Muscle of leg (tissue), 11 donors: ENCODE data around the gene BTNL9. TPM values are rescaled to one million over a fixed set of nuclear protein-coding genes. Genes with fewer than 3 reads are reported as not detected.
"Not testable (repeated sequence)": the region's sequence is repeated elsewhere in the genome, so short reads cannot be mapped to it uniquely, and the experiment has no call there.

Experiments
- DNase-seq: peaks from one replicate; pipeline ENCODE4 v3.0.0; 2013
- H3K27ac ChIP-seq: one replicate; pipeline ENCODE4 v1.5.1; 2013; ENCODE audit warnings: mild to moderate bottlenecking, low read length, control low read depth
- H3K27me3 ChIP-seq: one replicate; pipeline ENCODE4 v1.6.1; 2013; ENCODE audit warnings: low read length; ENCODE audit not compliant: control insufficient read depth, insufficient read depth
- H3K36me3 ChIP-seq: one replicate; pipeline ENCODE4 v1.6.1; 2013; ENCODE audit warnings: low read length; ENCODE audit not compliant: control insufficient read depth, insufficient read depth
- H3K4me1 ChIP-seq: one replicate; pipeline ENCODE4 v1.6.1; 2013; ENCODE audit warnings: low read length; ENCODE audit not compliant: control insufficient read depth, insufficient read depth
- H3K4me3 ChIP-seq: one replicate; pipeline ENCODE4 v1.5.1; 2013; ENCODE audit warnings: low read length, control low read depth
- H3K9me3 ChIP-seq: replicated peaks from 2 replicates; pipeline ENCODE4 v1.6.1; 2013; ENCODE audit warnings: low read depth, low read length; ENCODE audit not compliant: control insufficient read depth
- WGBS: methylation state at CpG from one replicate; pipeline ENCODE4 v1.1.5; 2013; ENCODE audit warnings: missing lambda C conversion rate; ENCODE audit not compliant: insufficient coverage; 5-methylcytosine and 5-hydroxymethylcytosine counted together
- polyA plus RNA-seq, 8 donors: library from polyadenylated mRNA; unstranded; fragments of 120-200 nt; gene quantifications; one replicate each; pipeline versions ENCODE4 v1.2.1 to v1.2.3, GENCODE V29; 2013; ENCODE audit warnings: inconsistent platforms in 1 of 8, low replicate concordance in 1 of 8; ENCODE audit not compliant: insufficient read length in 8 of 8, insufficient read depth in 1 of 8
- total RNA-seq: library from RNA; stranded (reverse); fragments of 120-200 nt; gene quantifications from one replicate; pipeline ENCODE4 v1.2.4, GENCODE V29; 2013

Gene BTNL9
- total and polyA plus RNA-seq, 9 donors: 5.3 to 23.6 (median 10.4) TPM

GRCh38 chr5:181084621-181085195, 44.6 kb downstream of the BTNL9 start:
- 59% methylated on average over 16 of the region's 18 CpGs for WGBS
- no peaks in the 10 kb centered on the region for H3K36me3 ChIP-seq
- H3K4me1 ChIP-seq: no peaks in the 10 kb centered on the region
- DNase-seq: no peak
- H3K27me3 ChIP-seq: peaks cover 6% of the 10 kb centered on the region
- H3K4me3 ChIP-seq: no peak overlapping the region
- H3K27ac ChIP-seq: no peak overlapping the region
- H3K9me3 ChIP-seq: no peaks in the 10 kb centered on the region

- no peaks in the 10 kb centered on the region for H3K9me3 ChIP-seq
- H3K36me3 ChIP-seq: no peaks in the 10 kb centered on the region
- H3K4me3 ChIP-seq: no peak overlapping the region
- WGBS: 60% methylated on average over 12 of the region's 17 CpGs
- H3K27me3 ChIP-seq: peaks cover 6% of the 10 kb centered on the region
- no peaks in the 10 kb centered on the region for H3K4me1 ChIP-seq
- H3K27ac ChIP-seq: no peak overlapping the region
- no peak for DNase-seq
These were observed 46.2 kb downstream of the BTNL9 start for GRCh38 chr5:181086026-181086883.

GRCh38 chr5:181086884-181087205, 46.8 kb downstream of the BTNL9 start:
- no peak overlapping the region for H3K27ac ChIP-seq
- H3K27me3 ChIP-seq: peaks cover 6% of the 10 kb centered on the region
- WGBS: 34% methylated on average over 2 of the region's 7 CpGs
- no peak overlapping the region for H3K4me3 ChIP-seq
- no peaks in the 10 kb centered on the region for H3K4me1 ChIP-seq
- no peaks in the 10 kb centered on the region for H3K36me3 ChIP-seq
- DNase-seq: no peak
- no peaks in the 10 kb centered on the region for H3K9me3 ChIP-seq

GRCh38 chr5:181087309-181087708, 47.2 kb downstream of the BTNL9 start:
- Histone ChIP-seq H3K27me3 (peaks cover 6% of the 10 kb centered on the region), H3K4me3 (no peak overlapping the region), H3K4me1 (no peaks in the 10 kb centered on the region), H3K36me3 (no peaks in the 10 kb centered on the region), H3K9me3 (no peaks in the 10 kb centered on the region), H3K27ac (no peak overlapping the region)
- 81% methylated on average over 7 of the region's 10 CpGs for WGBS
- no peak for DNase-seq

- Histone ChIP-seq H3K4me1 (no peaks in the 10 kb centered on the region), H3K27me3 (peaks cover 6% of the 10 kb centered on the region), H3K4me3 (no peak overlapping the region), H3K36me3 (no peaks in the 10 kb centered on the region), H3K27ac (no peak overlapping the region), H3K9me3 (no peaks in the 10 kb centered on the region)
- 37% methylated on average over 6 of the region's 10 CpGs for WGBS
- DNase-seq: no peak
These were observed 48.2 kb downstream of the BTNL9 start for GRCh38 chr5:181088289-181088688.

- 44% methylated on average over 3 of the region's 7 CpGs for WGBS
- DNase-seq: no peak
- no peak overlapping the region for H3K27ac ChIP-seq
- no peaks in the 10 kb centered on the region for H3K9me3 ChIP-seq
- H3K4me1 ChIP-seq: no peaks in the 10 kb centered on the region
- H3K36me3 ChIP-seq: no peaks in the 10 kb centered on the region
- H3K27me3 ChIP-seq: no peaks in the 10 kb centered on the region
- H3K4me3 ChIP-seq: no peak overlapping the region
These were observed 52.4 kb downstream of the BTNL9 start for GRCh38 chr5:181092428-181092827.

- not testable (repeated sequence) for H3K9me3 ChIP-seq
- no CpG with 5 or more reads among the region's 3 CpGs for WGBS
These were observed 55.1 kb downstream of the BTNL9 start for GRCh38 chr5:181095162-181095561.

GRCh38 chr5:181096721-181097382, 56.8 kb downstream of the BTNL9 start:
- H3K9me3 ChIP-seq, H3K4me3 ChIP-seq, H3K4me1 ChIP-seq, H3K27ac ChIP-seq, H3K36me3 ChIP-seq, DNase-seq: not testable (repeated sequence)
- peaks cover 18% of the 10 kb centered on the region for H3K27me3 ChIP-seq
- WGBS: no CpG with 5 or more reads among the region's 26 CpGs

More at GRCh38 chr5:181095162-181095561, 55.1 kb downstream of the BTNL9 start:
- not testable (repeated sequence) for H3K4me1 ChIP-seq, H3K4me3 ChIP-seq, DNase-seq, H3K36me3 ChIP-seq, H3K27ac ChIP-seq
- H3K27me3 ChIP-seq: peaks cover 16% of the 10 kb centered on the region

GRCh38 chr5:181097383-181097753, 57.3 kb downstream of the BTNL9 start:
- WGBS: no CpG with 5 or more reads among the region's 26 CpGs
- H3K27ac ChIP-seq, H3K9me3 ChIP-seq, H3K4me1 ChIP-seq, DNase-seq, H3K36me3 ChIP-seq, H3K4me3 ChIP-seq: not testable (repeated sequence)
- peaks cover 18% of the 10 kb centered on the region for H3K27me3 ChIP-seq

- H3K27ac ChIP-seq, H3K4me3 ChIP-seq, H3K9me3 ChIP-seq, DNase-seq, H3K36me3 ChIP-seq, H3K4me1 ChIP-seq: not testable (repeated sequence)
- no CpG with 5 or more reads among the region's 56 CpGs for WGBS
- peaks cover 18% of the 10 kb centered on the region for H3K27me3 ChIP-seq
These were observed 57.9 kb downstream of the BTNL9 start for GRCh38 chr5:181097759-181098491.
